ENCODE results near the gene RCVRN.

Gene RCVRN

GRCh38 chr17:9868552-9868951, 36.5 kb downstream of the RCVRN start:
- Histone ChIP-seq H3K27me3 (ENCODE audit: control insufficient read depth in 5 of 5, insufficient read depth in 4 of 5, low read length in 5 of 5) (no peaks in the 10 kb centered on the region), H3K4me3 (ENCODE audit: low read depth in 1 of 5, low read length in 5 of 5) (no peak overlapping the region), H3K4me1 (ENCODE audit: control insufficient read depth in 5 of 5, insufficient read depth in 5 of 5, low read length in 5 of 5) (peaks cover 0 to 26% (median 21%) of the 10 kb centered on the region in 5 donors), H3K9me3 (ENCODE audit: control insufficient read depth in 5 of 5, low read length in 5 of 5) (peaks cover 0 to 4% (median 0%) of the 10 kb centered on the region in 5 donors), H3K27ac (ENCODE audit: low read depth, low read length) (no peak overlapping the region), H3K9ac (ENCODE audit: low read length in 5 of 5) (no peak overlapping the region), H3K36me3 (ENCODE audit: control insufficient read depth in 5 of 5, insufficient read depth in 5 of 5, low read length in 5 of 5) (no peaks in the 10 kb centered on the region)

GRCh38 chr17:9865586-9865985, 39.5 kb downstream of the RCVRN start:
- Histone ChIP-seq H3K4me1 (ENCODE audit: control insufficient read depth in 5 of 5, insufficient read depth in 5 of 5, low read length in 5 of 5) (peaks cover 0 to 14% (median 13%) of the 10 kb centered on the region in 5 donors), H3K9ac (ENCODE audit: low read length in 5 of 5) (no peak overlapping the region), H3K27ac (ENCODE audit: low read depth, low read length) (no peak overlapping the region), H3K9me3 (ENCODE audit: control insufficient read depth in 5 of 5, low read length in 5 of 5) (peaks cover 0 to 11% (median 3%) of the 10 kb centered on the region in 5 donors), H3K4me3 (ENCODE audit: low read depth in 1 of 5, low read length in 5 of 5) (no peak overlapping the region), H3K36me3 (ENCODE audit: control insufficient read depth in 5 of 5, insufficient read depth in 5 of 5, low read length in 5 of 5) (no peaks in the 10 kb centered on the region), H3K27me3 (ENCODE audit: control insufficient read depth in 5 of 5, insufficient read depth in 4 of 5, low read length in 5 of 5) (no peaks in the 10 kb centered on the region)

- Histone ChIP-seq H3K36me3 (ENCODE audit: control insufficient read depth in 5 of 5, insufficient read depth in 5 of 5, low read length in 5 of 5) (no peaks in the 10 kb centered on the region), H3K4me1 (ENCODE audit: control insufficient read depth in 5 of 5, insufficient read depth in 5 of 5, low read length in 5 of 5) (peaks cover 0 to 14% (median 13%) of the 10 kb centered on the region in 5 donors), H3K4me3 (ENCODE audit: low read depth in 1 of 5, low read length in 5 of 5) (no peak overlapping the region), H3K9ac (ENCODE audit: low read length in 5 of 5) (no peak overlapping the region), H3K27me3 (ENCODE audit: control insufficient read depth in 5 of 5, insufficient read depth in 4 of 5, low read length in 5 of 5) (no peaks in the 10 kb centered on the region), H3K27ac (ENCODE audit: low read depth, low read length) (no peak overlapping the region), H3K9me3 (ENCODE audit: control insufficient read depth in 5 of 5, low read length in 5 of 5) (peaks cover 0 to 21% (median 9%) of the 10 kb centered on the region in 5 donors)
Measured at GRCh38 chr17:9862949-9863348, 42.1 kb downstream of the RCVRN start.

GRCh38 chr17:9862220-9862619, 42.9 kb downstream of the RCVRN start:
- Histone ChIP-seq H3K27ac (ENCODE audit: low read depth, low read length) (no peak overlapping the region), H3K4me1 (ENCODE audit: control insufficient read depth in 5 of 5, insufficient read depth in 5 of 5, low read length in 5 of 5) (peaks cover 0 to 14% (median 13%) of the 10 kb centered on the region in 5 donors), H3K27me3 (ENCODE audit: control insufficient read depth in 5 of 5, insufficient read depth in 4 of 5, low read length in 5 of 5) (no peaks in the 10 kb centered on the region), H3K9me3 (ENCODE audit: control insufficient read depth in 5 of 5, low read length in 5 of 5) (peaks cover 0 to 23% (median 13%) of the 10 kb centered on the region in 5 donors), H3K9ac (ENCODE audit: low read length in 5 of 5) (no peak overlapping the region), H3K4me3 (ENCODE audit: low read depth in 1 of 5, low read length in 5 of 5) (no peak overlapping the region), H3K36me3 (ENCODE audit: control insufficient read depth in 5 of 5, insufficient read depth in 5 of 5, low read length in 5 of 5) (no peaks in the 10 kb centered on the region)

GRCh38 chr17:9860851-9861250, 44.2 kb downstream of the RCVRN start:
- Histone ChIP-seq H3K4me3 (ENCODE audit: low read depth in 1 of 5, low read length in 5 of 5) (no peak overlapping the region), H3K9ac (ENCODE audit: low read length in 5 of 5) (no peak overlapping the region), H3K27ac (ENCODE audit: low read depth, low read length) (no peak overlapping the region), H3K9me3 (ENCODE audit: control insufficient read depth in 5 of 5, low read length in 5 of 5) (peaks cover 0 to 19% (median 11%) of the 10 kb centered on the region in 5 donors), H3K4me1 (ENCODE audit: control insufficient read depth in 5 of 5, insufficient read depth in 5 of 5, low read length in 5 of 5) (peaks cover 0 to 8% (median 7%) of the 10 kb centered on the region in 5 donors), H3K36me3 (ENCODE audit: control insufficient read depth in 5 of 5, insufficient read depth in 5 of 5, low read length in 5 of 5) (no peaks in the 10 kb centered on the region), H3K27me3 (ENCODE audit: control insufficient read depth in 5 of 5, insufficient read depth in 4 of 5, low read length in 5 of 5) (no peaks in the 10 kb centered on the region)

- no peak overlapping the region for H3K4me3 ChIP-seq (ENCODE audit: low read depth in 1 of 5, low read length in 5 of 5)
- no peak overlapping the region for H3K9ac ChIP-seq (ENCODE audit: low read length in 5 of 5)
- H3K27ac ChIP-seq (ENCODE audit: low read depth, low read length), result no peak overlapping the region
- no peaks in the 10 kb centered on the region for H3K27me3 ChIP-seq (ENCODE audit: control insufficient read depth in 5 of 5, insufficient read depth in 4 of 5, low read length in 5 of 5)
- H3K4me1 ChIP-seq (ENCODE audit: control insufficient read depth in 5 of 5, insufficient read depth in 5 of 5, low read length in 5 of 5), result peaks cover 0 to 1% (median 0%) of the 10 kb centered on the region in 5 donors
- no peaks in the 10 kb centered on the region for H3K36me3 ChIP-seq (ENCODE audit: control insufficient read depth in 5 of 5, insufficient read depth in 5 of 5, low read length in 5 of 5)
- H3K9me3 ChIP-seq (ENCODE audit: control insufficient read depth in 5 of 5, low read length in 5 of 5), result peaks cover 0 to 19% (median 13%) of the 10 kb centered on the region in 5 donors
Measured at GRCh38 chr17:9859781-9860180, 45.3 kb downstream of the RCVRN start.

GRCh38 chr17:9855036-9855435, 50.0 kb downstream of the RCVRN start:
- H3K4me3 ChIP-seq (ENCODE audit: low read depth in 1 of 5, low read length in 5 of 5), result no peak overlapping the region
- no peaks in the 10 kb centered on the region for H3K36me3 ChIP-seq (ENCODE audit: control insufficient read depth in 5 of 5, insufficient read depth in 5 of 5, low read length in 5 of 5)
- H3K9me3 ChIP-seq (ENCODE audit: control insufficient read depth in 5 of 5, low read length in 5 of 5), result peaks cover 0 to 9% (median 6%) of the 10 kb centered on the region in 5 donors
- H3K27ac ChIP-seq (ENCODE audit: low read depth, low read length), result no peak overlapping the region
- no peak overlapping the region for H3K9ac ChIP-seq (ENCODE audit: low read length in 5 of 5)
- no peaks in the 10 kb centered on the region for H3K27me3 ChIP-seq (ENCODE audit: control insufficient read depth in 5 of 5, insufficient read depth in 4 of 5, low read length in 5 of 5)
- peaks cover 0 to 4% (median 0%) of the 10 kb centered on the region in 5 donors for H3K4me1 ChIP-seq (ENCODE audit: control insufficient read depth in 5 of 5, insufficient read depth in 5 of 5, low read length in 5 of 5)

GRCh38 chr17:9854255-9854654, 50.8 kb downstream of the RCVRN start:
- Histone ChIP-seq H3K9me3 (ENCODE audit: control insufficient read depth in 5 of 5, low read length in 5 of 5) (peaks cover 0 to 9% (median 5%) of the 10 kb centered on the region in 5 donors), H3K27ac (ENCODE audit: low read depth, low read length) (no peak overlapping the region), H3K27me3 (ENCODE audit: control insufficient read depth in 5 of 5, insufficient read depth in 4 of 5, low read length in 5 of 5) (no peaks in the 10 kb centered on the region), H3K36me3 (ENCODE audit: control insufficient read depth in 5 of 5, insufficient read depth in 5 of 5, low read length in 5 of 5) (no peaks in the 10 kb centered on the region), H3K4me1 (ENCODE audit: control insufficient read depth in 5 of 5, insufficient read depth in 5 of 5, low read length in 5 of 5) (peaks cover 0 to 4% (median 0%) of the 10 kb centered on the region in 5 donors), H3K9ac (ENCODE audit: low read length in 5 of 5) (no peak overlapping the region), H3K4me3 (ENCODE audit: low read depth in 1 of 5, low read length in 5 of 5) (no peak overlapping the region)

- Histone ChIP-seq H3K27ac (ENCODE audit: low read depth, low read length) (no peak overlapping the region), H3K27me3 (ENCODE audit: control insufficient read depth in 5 of 5, insufficient read depth in 4 of 5, low read length in 5 of 5) (no peaks in the 10 kb centered on the region), H3K4me3 (ENCODE audit: low read depth in 1 of 5, low read length in 5 of 5) (no peak overlapping the region), H3K36me3 (ENCODE audit: control insufficient read depth in 5 of 5, insufficient read depth in 5 of 5, low read length in 5 of 5) (no peaks in the 10 kb centered on the region), H3K4me1 (ENCODE audit: control insufficient read depth in 5 of 5, insufficient read depth in 5 of 5, low read length in 5 of 5) (peaks cover 0 to 4% (median 0%) of the 10 kb centered on the region in 5 donors), H3K9me3 (ENCODE audit: control insufficient read depth in 5 of 5, low read length in 5 of 5) (peaks cover 0 to 2% (median 0%) of the 10 kb centered on the region in 5 donors), H3K9ac (ENCODE audit: low read length in 5 of 5) (no peak overlapping the region)
Measured at GRCh38 chr17:9850151-9850550, 54.9 kb downstream of the RCVRN start.
